Subcutaneous preadipocyte (primary cell): Measurements from ENCODE around the gene LPIN1. TPM values are rescaled to one million over a fixed set of nuclear protein-coding genes. Genes with fewer than 3 reads are reported as not detected.

Experiments
- small RNA-seq: library from RNA; depleted of rRNA; stranded (forward); fragments of <200 nt; gene quantifications from one replicate; pipeline ENCODE3, GENCODE V24; 2012
- total RNA-seq: library from RNA; depleted of rRNA; stranded (reverse); fragments of >200 nt; gene quantifications from 2 replicates; pipeline ENCODE4 v1.2.3, GENCODE V29; 2012

The LPIN1 gene, protein sequence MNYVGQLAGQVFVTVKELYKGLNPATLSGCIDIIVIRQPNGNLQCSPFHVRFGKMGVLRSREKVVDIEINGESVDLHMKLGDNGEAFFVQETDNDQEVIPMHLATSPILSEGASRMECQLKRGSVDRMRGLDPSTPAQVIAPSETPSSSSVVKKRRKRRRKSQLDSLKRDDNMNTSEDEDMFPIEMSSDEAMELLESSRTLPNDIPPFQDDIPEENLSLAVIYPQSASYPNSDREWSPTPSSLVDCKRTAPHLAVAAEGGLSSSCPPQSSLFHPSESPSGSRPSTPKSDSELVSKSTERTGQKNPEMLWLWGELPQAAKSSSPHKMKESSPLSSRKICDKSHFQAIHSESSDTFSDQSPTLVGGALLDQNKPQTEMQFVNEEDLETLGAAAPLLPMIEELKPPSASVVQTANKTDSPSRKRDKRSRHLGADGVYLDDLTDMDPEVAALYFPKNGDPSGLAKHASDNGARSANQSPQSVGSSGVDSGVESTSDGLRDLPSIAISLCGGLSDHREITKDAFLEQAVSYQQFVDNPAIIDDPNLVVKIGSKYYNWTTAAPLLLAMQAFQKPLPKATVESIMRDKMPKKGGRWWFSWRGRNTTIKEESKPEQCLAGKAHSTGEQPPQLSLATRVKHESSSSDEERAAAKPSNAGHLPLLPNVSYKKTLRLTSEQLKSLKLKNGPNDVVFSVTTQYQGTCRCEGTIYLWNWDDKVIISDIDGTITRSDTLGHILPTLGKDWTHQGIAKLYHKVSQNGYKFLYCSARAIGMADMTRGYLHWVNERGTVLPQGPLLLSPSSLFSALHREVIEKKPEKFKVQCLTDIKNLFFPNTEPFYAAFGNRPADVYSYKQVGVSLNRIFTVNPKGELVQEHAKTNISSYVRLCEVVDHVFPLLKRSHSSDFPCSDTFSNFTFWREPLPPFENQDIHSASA
- total RNA-seq = 84.1 and 116 TPM in 2 replicates

DNA sequence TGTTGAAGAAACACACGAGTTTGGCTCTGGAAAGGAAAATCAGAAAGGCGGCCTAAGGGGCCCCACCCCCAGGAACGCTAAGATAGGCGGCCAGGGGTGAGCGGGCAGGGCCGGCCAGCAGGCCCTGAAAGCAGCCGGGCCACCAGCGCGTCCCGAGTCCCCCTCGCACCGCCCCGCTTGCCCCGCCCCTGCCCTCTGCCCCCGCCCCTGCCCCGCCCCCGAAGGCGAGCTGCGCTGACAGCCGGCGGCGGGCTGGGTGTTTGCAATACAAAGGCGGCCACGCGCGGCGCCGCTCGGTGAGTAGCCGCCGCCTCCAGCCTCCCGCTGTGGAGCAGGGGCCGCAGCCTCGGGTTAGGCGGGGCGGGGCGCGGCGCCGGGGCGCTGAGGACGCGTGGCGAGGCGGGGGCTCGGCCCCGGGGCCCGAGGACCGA is at the start of gene LPIN1:
Gene LPIN1 (plus strand): TSS at position 257 of the 431 bp plus-strand sequence. CDS start 18,910 bp downstream, outside the sequence.

Small RNAs within 50 kb of the gene (small RNA-seq; reads per million reads assigned to genes)
- gene MIR4262 = not detected
- 0.52 reads per million, percentile 31 among the genes with 10 or more reads in this experiment for gene MIR548S

Other genes with a start within 250 kb of the LPIN1 start
- 0.78 and 1.1 TPM in 2 replicates for gene GREB1, start 212.6 kb upstream of the LPIN1 start, total RNA-seq
- gene NTSR2, start 76.4 kb upstream of the LPIN1 start, total RNA-seq = not detected in 2 replicates